GM18511 (cell line): Measurements from ENCODE around the gene TMEM45B.
"Not testable (repeated sequence)": the region's sequence is repeated elsewhere in the genome, so short reads cannot be mapped to it uniquely, and the experiment has no call there.

Experiments used
- ATAC-seq: cut with Tn5 transposase; IDR thresholded peaks from one replicate; pipeline ENCODE4 v1.9.1; 2021; ENCODE audit warnings: mild to moderate bottlenecking, moderate library complexity; ENCODE audit not compliant: unreplicated experiment

TMEM45B gene

GRCh38 chr11:129849447-129850130 lies 33.9 kb downstream of the TMEM45B start:
- ATAC-seq: no peak

- ATAC-seq: no peak
Measured at GRCh38 chr11:129852125-129852740, 36.6 kb downstream of the TMEM45B start.

GRCh38 chr11:129853518-129854231 lies 38.0 kb downstream of the TMEM45B start:
- no peak for ATAC-seq

- ATAC-seq: no peak
Measured at GRCh38 chr11:129854232-129854805, 38.7 kb downstream of the TMEM45B start.

GRCh38 chr11:129855086-129855485 lies 39.4 kb downstream of the TMEM45B start:
- ATAC-seq: no peak

- ATAC-seq: no peak
Measured at GRCh38 chr11:129856036-129856435, 40.4 kb downstream of the TMEM45B start.

GRCh38 chr11:129861702-129862522 lies 46.3 kb downstream of the TMEM45B start:
- ATAC-seq: no peak

- no peak for ATAC-seq
Measured at GRCh38 chr11:129864811-129865210, 49.2 kb downstream of the TMEM45B start.

- ATAC-seq: no peak
Measured at GRCh38 chr11:129865701-129866100, 50.1 kb downstream of the TMEM45B start.

GRCh38 chr11:129866311-129866710 lies 50.7 kb downstream of the TMEM45B start:
- ATAC-seq: no peak

GRCh38 chr11:129868626-129869025 lies 53.0 kb downstream of the TMEM45B start:
- not testable (repeated sequence) for ATAC-seq

GRCh38 chr11:129871914-129872313 lies 56.3 kb downstream of the TMEM45B start:
- ATAC-seq: no peak

GRCh38 chr11:129880311-129880710 lies 64.7 kb downstream of the TMEM45B start:
- no peak for ATAC-seq

- ATAC-seq: no peak
Measured at GRCh38 chr11:129881570-129882170, 66.0 kb downstream of the TMEM45B start.

- no peak for ATAC-seq
Measured at GRCh38 chr11:129884581-129884980, 68.9 kb downstream of the TMEM45B start.

GRCh38 chr11:129885381-129885780 lies 69.7 kb downstream of the TMEM45B start:
- ATAC-seq: no peak

- ATAC-seq: no peak
Measured at GRCh38 chr11:129888451-129888850, 72.8 kb downstream of the TMEM45B start.

GRCh38 chr11:129894278-129895125 lies 78.9 kb downstream of the TMEM45B start:
- peak; percentile 4 for ATAC-seq
